Superior temporal gyrus (tissue), 1 donor: Measurements from ENCODE around the gene CACNA1D.
A peak's percentile ranks its signal among the peaks of the same experiment; 100 is the strongest.

Experiments used
- DNase-seq: peaks from one replicate; pipeline ENCODE4 v3.0.0-alpha.2; 2016; ENCODE audit errors: extremely low spot score

The CACNA1D gene

DNA sequence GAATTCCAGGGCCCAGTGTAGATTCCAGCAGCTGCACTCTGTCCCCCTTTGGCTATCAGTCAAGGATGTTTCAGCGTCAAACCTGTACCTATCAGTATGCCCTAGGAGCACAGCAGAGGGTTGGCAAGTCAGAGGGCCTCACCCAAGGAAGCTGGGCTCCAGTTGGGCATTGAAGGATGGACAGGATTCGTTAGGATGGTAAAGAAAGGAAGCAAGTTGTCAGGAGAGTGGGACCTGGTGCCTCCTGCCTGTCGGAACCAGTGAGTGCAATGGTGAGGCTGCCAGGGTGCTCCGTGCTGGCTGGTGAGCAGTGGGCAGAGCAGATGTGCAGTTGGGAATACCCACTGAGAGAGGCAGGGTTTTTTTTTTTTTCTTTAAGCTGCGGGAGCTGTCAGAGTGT is 194.6 kb downstream of the CACNA1D start:
- no peak for DNase-seq

DNA sequence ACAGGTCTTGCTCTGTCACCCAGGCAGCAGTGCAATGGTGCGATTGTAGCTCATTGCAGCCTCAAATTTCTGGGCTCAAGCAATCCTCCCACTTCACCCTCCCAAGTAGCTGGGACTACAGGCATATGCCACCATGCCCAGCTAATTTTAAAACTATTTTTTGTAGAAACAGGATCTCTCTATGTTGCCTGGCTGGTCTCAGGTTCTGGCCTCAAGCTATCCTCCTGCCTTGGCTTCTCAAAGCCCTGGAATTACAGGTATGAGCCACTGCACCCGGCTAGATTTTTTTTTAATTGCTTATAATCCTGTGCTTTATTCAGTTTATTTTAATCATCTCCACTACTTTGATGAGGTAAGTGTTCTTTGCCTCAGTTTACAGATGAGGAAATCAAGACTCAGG is 195.3 kb downstream of the CACNA1D start:
- DNase-seq: no peak

DNA sequence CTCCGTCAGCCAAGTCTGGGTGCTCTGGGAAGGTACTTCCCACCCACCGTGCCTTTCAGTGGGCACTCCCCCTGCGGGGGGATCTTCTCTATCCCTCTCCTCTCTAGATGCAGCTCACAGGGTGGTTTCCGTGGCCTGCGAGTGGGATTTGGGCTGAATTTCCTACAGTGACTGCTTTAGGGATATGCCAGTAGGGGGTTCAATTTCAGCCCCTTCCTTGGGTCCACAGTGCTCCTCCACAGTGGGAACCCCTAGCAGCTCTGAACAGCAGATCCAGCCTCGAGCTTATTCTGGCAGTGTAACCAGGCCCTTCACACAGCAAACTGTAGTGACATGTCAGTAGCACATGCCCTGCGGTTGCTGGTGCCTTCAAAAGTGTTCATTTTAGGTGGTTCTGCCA is 196.1 kb downstream of the CACNA1D start:
- no peak for DNase-seq

DNA sequence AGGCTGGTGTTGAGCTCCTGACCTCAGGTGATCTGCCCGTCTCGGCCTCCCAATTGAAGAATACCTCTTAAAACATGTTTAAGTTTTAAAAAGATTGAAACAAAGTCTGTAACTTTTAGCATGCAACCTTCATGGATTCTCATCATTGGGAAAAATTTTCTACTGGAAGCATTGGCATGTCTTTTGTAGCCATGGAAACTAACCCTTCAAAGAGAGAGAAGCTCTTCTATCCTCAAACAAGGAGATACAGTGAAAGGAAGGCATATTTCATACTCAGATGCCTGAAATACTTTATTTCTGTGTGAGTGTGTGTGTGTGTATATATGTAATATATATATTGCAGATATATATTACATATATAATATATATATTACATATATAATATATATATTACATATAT is 196.9 kb downstream of the CACNA1D start:
- DNase-seq: no peak

DNA sequence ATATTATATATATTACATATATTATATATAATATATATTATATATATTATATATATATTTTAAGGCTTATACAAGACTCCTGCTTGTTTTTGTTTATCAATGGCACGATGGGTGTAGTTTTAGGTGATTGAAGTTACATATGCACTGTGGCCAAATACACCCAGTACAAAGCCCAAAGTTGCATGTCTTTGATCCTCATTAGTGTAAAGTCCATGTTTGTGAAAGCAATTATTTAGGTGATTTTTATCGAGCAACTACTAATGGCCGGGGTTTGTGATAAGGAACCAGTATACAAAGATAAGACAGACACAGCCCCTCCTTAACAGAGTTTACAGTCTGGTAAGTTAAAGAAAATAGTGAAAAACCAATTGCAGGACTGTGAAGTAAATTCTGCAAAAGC is 197.5 kb downstream of the CACNA1D start:
- DNase-seq: no peak

DNA sequence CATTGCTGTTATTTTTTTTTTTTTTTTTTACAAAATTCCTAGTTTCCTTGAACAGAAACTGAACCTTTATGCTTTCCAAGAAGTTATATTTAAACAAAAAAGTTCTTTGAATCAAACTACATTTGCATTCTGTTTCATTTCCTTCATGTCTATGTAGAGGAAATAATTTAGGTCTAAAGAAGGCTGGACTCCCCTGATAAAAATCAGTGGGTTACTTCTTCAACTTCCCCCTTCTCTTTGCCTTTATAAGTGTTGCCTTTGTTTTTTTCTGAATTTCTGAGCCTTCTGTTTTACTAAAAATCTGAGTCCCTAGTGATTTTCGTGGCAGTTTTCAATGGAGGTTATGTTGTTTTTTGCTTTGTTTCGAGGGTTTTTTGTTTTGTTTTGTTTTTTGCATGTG is 199.0 kb downstream of the CACNA1D start:
- DNase-seq: no peak

DNA sequence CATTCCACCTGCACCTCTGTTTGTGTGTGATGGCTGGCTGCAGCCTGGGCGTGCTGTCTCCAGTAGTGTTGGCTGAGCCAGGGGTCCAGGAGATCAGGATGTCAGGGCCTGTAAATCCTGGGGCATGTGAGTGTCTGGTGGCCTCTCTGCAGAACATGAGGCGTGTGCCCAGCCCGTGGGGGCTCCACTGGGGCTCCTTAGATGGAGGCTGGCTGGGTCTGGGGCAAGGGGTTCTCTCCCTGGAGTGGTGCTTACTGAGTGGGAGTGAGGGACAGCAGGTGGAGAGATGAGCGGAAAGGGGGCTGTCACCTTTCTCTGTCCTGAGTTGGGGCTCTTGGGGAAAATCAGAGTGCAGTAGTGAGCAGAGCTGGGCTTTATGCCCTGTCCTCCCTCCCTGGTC is 199.6 kb downstream of the CACNA1D start:
- DNase-seq: no peak

DNA sequence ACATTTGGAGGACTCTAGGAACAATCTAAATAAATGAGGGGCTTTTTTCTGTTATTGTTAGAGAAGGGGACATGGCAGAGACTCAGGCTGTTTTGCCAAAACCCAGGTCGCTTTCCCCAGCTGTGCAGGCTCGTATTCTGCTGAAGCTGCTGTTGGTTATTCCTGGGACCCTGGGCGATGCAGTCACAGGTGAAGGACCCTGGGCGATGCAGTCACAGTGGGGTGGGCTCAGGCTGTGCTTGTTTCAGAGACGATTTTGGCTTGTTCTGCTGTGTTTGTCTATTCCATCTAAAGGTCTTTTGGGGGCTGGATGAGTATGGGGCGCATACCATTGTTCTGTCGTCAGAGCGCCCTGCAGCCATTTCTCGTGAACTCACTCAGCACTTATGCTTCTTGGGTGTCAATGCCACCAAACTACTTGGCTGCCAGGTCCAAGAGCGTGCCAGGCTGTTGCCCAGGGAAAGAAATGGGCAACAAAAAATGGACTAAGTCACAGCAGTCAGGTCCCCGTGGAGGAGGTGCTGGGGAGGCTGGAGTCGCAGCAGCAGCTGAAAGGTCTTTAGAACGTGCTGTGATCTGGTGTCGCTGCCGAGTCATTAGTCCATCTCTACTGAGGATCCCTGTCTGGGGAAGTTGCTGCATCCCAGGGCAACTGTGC is 200.4 kb downstream of the CACNA1D start:
- no peak for DNase-seq

DNA sequence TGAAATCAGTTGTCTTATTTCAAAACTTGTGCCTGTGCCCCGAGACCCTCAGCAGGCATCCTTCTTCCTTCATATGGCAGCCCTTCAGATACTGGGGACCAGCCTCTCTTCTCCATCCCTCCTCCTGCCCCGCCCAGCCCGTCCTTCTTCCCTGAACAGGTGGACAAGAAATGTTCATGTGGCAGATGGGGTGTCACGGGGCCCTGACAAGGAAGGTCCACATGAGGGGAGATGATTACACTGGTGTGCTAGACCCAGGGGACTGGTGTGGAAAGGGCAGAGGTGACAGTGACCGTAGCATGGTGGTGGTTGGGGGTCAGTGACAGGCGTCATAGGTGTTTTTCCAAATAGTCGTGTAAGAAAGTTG is 200.9 kb downstream of the CACNA1D start:
- no peak for DNase-seq

DNA sequence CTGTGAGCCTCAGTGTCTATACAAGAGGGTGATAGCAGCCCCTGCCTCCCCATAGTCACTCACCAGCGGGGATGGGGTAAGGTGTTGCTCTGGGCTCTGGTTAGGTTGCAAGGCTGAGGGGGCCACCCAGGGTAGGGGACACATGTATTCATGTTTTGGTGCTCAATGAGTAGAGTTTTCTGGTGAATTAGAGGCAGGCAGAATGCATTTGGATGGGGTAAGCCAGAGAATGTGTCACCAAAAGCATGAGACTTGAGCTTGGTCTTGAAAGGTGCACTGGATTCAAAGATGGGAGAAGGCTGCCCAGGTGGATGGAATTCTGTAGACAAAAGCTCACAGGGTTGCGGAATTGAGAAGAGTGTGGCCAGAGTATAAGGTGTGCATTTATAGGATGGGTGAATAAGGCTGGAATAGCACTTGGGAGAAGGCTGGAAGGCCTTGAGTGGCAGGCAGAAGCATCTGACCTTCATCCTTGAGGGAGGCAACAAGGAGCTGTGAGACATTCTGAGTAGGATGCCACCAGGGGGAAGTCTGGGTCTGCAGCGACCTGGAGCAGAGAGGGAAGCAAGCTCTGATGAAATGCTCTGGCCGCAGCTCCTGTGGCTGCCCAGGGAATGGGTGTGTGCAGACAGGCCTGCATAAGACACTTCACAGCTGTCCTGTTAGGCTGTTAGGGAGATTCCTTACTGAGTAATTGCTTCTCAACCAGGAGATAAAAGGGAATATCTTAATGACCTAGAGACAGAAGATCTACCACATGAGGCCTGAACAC is 202.2 kb downstream of the CACNA1D start:
- no peak for DNase-seq

DNA sequence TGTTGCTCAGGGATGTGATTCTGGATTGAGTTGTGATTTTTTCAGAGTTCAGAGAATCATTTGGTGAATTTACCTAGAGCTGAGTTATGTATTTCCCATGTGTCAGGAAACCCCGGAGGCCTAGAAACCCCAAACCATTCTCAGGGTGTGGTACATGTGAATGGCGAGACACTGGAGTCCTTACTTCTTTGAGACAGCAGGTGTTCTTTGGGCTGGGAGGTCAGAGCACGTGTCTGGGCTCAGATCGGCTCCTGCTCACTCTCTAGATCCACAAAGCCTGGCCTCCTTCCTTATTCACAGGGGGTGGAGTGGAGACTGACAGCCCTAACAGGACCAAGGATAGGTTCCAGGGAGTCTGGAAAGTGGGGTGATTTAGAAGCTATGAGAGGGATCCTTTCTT is 206.0 kb downstream of the CACNA1D start:
- DNase-seq: no peak

DNA sequence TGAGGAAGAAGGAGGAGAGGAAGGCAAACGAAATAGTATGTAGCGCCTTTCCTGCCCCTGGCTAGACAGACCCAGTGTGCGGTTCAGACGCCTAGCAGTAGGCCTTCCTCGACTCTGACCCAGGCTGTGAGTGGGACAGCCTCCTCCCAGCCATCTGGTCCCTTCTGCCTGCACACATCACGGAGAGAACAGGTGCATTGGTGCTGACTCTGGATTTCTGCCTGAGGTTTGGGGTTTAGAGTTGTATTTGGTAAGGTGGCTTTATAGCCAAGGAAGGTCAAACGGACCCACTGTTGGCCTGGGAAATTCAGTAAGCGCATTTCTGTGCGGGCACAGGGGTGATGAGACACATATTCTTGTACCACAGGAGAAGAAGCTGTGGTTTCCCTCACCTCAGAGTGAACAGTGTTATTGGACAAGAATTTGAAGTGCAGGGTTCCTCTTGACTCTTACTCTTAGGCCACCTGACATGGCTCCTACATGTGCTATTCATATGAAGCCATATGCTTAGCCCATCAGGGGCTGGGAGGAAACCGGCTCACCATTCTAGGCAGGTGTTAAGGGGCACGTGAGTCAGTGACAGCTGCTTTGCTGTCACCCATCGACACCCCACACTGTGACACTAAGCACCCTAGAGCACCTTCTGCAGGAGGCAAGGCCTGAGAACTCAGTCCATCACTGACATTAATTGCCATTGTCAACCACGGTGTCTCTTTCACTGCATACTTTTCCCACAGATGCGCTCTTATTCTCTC is 208.5 kb downstream of the CACNA1D start:
- DNase-seq: no peak

DNA sequence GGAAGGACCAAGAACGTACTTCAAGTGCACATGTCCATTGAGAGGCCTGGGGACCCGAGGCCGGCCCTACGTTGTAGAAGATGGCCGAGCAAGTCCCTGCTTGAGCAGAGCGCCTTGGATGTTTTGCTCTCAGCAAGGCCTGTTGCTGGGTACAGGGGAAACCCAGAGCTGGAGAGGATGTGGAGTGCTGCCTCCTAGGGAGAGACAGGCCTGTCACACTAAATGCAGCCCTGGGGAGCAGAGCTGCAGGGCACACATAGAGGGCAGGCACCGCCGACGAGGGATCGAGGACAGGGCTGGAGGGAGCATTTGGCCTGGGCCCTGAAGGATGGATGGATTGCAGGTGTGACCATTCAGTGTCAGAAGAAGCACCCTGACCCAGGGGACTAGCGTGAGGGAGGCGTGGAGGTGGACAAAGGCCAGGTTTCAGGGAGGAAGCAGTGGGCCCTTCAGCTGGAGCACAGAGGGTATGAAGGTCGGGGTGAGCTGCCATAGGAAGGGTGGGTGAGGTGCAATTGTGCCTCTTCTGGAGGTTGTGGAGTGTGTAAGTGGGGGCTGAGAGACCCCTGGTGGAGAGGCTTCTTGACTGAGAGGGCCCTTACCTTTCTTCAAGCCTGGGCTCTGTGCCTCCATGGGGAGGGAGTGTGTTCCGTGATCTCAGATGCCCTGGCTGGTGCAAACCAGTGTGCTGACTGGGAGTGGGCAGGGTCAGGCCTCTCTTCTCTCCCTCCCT is 209.4 kb downstream of the CACNA1D start:
- no peak for DNase-seq

DNA sequence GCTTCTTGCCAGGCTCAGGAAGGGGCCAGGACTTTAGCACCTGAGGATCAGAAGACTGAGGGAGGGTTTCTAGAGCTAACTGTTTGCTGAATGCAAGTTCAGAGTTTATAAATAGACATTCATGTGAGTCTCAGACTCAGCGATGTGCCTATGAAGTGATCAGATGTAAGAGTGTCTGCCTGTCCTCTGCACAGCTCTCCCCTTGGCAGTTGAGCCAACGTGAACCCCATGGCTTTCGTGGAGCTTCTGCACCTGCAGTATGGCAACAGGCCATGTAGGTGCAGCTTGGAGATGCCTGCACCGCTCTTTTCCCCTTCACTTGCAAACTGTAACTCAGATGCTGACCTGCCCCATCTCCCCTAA is 209.9 kb downstream of the CACNA1D start:
- no peak for DNase-seq

DNA sequence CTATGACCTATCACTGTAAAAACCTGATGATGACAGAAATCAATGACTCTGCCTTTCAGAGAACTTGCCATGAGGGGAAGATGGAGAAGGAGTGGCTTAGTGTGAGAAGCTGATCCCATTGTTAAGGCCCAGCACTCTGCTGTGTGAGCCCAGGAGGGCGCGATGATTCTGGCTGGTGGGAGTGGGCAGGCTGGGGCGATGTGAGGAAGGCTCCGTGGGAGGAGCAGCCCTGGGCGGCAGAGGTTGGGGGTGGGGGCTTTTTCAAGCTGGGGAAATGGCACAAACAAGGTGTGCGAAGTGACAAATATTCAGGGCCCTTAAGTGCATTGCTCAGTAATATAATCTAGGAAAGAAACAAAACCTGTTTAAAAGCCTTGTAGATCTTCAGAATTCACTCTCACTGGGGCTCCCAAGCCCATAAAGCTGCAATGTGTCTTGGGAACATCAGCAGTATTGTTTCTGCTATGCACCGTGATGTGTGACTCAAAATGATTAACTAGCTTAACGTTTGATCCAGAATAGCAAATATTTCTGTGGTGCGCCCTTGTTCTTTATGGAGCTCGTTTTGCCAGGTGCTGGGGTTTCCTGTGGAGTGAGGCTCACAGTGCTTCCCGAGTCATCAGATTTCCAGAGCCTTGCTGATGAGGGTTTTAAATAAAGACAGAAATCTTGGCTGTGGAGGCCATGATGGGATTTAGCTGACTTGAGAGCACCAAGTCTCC is 210.8 kb downstream of the CACNA1D start:
- DNase-seq: no peak

DNA sequence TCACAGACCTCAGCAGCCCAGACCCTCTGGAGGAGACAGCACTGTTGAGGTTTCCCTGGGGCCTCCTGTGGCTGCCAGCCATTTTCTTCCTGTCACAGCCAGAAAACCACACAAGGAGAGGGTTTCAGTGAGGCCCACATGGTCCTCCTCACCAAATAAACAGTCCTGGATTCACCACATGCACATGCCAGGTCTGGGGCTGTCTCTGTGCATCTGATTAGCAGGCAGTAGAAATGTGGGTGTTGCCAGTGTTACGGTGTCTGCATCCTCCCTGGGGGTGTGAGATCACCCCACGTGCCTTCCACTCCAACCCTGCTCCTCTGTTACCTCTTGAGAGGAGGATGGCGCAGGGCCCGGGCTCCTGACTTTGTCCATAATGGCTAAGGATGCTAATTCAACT is 211.4 kb downstream of the CACNA1D start:
- no peak for DNase-seq

DNA sequence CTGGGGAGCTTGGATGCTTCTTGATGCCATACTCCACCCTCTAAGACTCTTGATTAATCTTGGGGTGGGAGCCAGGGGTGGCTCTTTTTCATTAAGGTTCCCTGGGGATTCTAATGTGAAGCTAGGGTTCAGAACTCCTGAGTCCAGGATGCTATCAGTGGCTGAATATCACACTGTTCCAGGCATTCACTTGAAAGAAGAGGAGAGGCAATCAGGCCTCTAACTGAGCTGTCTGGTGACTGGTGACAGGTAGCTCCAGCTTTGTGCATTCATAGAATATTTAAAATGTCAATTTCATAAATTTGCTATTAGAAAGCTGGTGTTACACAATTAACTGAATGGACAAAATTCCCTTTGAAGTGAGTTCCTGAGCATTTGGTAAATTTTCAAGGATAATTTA is 212.8 kb downstream of the CACNA1D start:
- DNase-seq: no peak

DNA sequence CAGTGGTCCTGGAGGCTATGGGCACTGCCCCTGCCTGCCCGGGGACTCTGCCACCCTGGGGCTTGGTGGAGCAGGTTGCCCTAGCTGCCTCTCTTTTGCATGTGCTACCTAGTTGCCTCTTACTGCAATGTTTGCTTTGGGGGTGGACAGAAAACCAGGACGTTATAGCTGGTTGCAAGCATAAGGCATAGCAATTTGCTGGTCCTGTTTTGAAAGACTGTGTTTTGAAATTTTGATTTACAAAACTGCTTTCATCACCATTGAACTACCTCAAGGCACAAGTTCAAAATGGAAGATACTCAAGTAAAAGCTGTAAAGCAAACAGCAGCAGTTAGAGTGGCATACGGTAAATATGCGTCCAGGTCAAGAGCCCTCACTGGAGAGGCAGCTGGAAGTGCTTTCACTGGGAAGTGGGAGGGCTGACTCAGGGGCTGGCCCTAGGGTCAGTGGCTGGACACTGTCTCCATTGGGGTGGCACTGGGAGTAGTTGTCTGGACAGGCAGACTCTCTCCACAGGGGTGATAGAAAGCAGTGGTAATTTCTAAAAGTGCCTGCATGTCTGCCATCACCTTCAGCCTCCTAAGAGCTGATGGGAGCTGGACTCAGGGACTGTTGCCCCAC is 213.7 kb downstream of the CACNA1D start:
- no peak for DNase-seq

DNA sequence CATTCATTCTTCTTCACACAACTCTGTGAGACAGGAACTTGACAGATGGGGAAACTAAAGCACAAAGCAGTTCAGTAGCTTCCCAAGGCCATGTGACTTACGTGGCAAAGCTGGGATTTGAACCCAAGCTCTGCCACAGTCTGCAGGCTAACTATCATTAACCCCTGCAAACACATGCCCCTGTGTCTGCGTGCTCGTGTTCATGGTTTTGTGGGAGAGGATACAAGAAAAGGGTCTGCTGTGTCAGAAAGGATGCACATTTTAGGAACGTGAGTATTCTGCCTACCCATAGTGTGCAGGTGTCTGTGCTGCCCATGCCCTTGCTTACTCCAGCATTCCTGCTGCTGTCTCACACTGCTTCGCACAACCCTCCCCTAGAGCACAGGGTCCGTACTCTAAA is 214.8 kb downstream of the CACNA1D start:
- no peak for DNase-seq

DNA sequence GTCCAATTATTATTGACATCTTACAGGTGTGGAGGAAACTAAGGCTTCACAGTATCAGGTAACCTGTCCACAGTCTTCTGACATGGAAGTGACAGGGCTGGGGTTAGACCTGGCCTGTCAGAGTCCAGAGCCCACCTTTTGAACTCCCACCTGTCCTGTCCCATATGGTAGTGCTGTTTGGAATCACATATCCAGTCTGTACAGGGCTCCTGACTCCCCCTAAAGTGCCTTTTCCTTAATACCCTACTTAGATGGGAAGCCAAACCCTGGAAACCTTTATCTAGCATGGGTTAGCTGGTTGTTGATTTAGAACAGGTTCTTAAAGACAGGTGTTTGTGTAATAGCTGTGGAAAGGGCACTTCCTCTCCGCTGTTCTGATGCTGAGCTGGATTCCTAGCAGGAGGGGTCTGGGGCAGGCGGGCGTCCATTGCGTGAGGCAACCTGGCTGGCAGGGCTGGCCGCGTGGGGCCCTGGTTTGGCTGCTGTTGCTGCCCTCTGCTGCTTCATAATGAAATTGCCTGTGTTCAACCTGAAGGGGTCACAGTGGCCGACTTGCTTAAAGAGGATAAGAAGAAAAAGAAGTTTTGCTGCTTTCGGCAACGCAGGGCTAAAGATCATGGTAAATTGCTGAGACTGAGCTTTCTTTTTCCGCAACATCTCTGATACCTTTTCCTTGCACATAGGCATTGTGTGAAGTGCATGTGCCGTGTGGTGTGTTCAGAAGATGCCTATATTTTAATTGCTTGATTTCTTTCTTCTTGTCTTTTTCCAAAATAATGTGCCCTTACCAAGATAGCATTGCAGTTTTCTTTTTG is 215.7 kb downstream of the CACNA1D start:
- DNase-seq: peak; percentile 79
